Measurements from ENCODE around the gene ZNF654.
"Not testable (repeated sequence)": the region's sequence is repeated elsewhere in the genome, so short reads cannot be mapped to it uniquely, and the experiment has no call there.

ZNF654 gene

GRCh38 chr3:88142094-88142624, 83.1 kb downstream of the ZNF654 start:
- DNase-seq: no peak

GRCh38 chr3:88147261-88147660, 88.2 kb downstream of the ZNF654 start:
- DNase-seq: no peak

- DNase-seq: no peak
These were observed 89.6 kb downstream of the ZNF654 start for GRCh38 chr3:88148651-88149050.

- peak; percentile 3 to 39 for DNase-seq
These were observed 90.0 kb downstream of the ZNF654 start for GRCh38 chr3:88149101-88149508.

- DNase-seq: peak; percentile 93 to 94
These were observed 90.7 kb downstream of the ZNF654 start, which contains the start of gene C3orf38 for GRCh38 chr3:88149509-88150362. Gene C3orf38 (plus strand): TSS chr3:88149959. CDS start chr3:88150053, 94 bp downstream.

GRCh38 chr3:88150371-88150770, 91.3 kb downstream of the ZNF654 start:
- DNase-seq: peak in 1 of 2 experiments; percentile 5

- DNase-seq: no peak
These were observed 91.8 kb downstream of the ZNF654 start for GRCh38 chr3:88150806-88151205.

- DNase-seq: no peak
These were observed 92.3 kb downstream of the ZNF654 start for GRCh38 chr3:88151358-88151757.

GRCh38 chr3:88152841-88153240, 93.8 kb downstream of the ZNF654 start:
- no peak for DNase-seq

- DNase-seq: no peak
These were observed 107.4 kb downstream of the ZNF654 start for GRCh38 chr3:88166419-88166971.

GRCh38 chr3:88167173-88167572, 108.1 kb downstream of the ZNF654 start:
- no peak for DNase-seq

- no peak for DNase-seq
These were observed 108.6 kb downstream of the ZNF654 start for GRCh38 chr3:88167704-88168103.

- DNase-seq: no peak
These were observed 109.1 kb downstream of the ZNF654 start for GRCh38 chr3:88168171-88168570.

GRCh38 chr3:88180398-88180999, 121.4 kb downstream of the ZNF654 start:
- DNase-seq: peak; percentile 2 to 45

- DNase-seq: not testable (repeated sequence)
These were observed 123.3 kb downstream of the ZNF654 start for GRCh38 chr3:88182165-88182918.

GRCh38 chr3:88188436-88188835, 129.4 kb downstream of the ZNF654 start:
- no peak for DNase-seq

GRCh38 chr3:88189361-88189810, 130.3 kb downstream of the ZNF654 start:
- DNase-seq: no peak

- DNase-seq: no peak
These were observed 132.9 kb downstream of the ZNF654 start for GRCh38 chr3:88191872-88192409.

GRCh38 chr3:88192631-88193030, 133.6 kb downstream of the ZNF654 start:
- DNase-seq: no peak

All from NCI-H524 (cell line).